GM12872 (cell line): ENCODE measurements around the gene MRTFA.

Source experiments
- TF ChIP-seq, protein P1 (sequence below): IDR thresholded peaks from 3 replicates; pipeline ENCODE4 v1.5.1; 2011; ENCODE audit warnings: low read depth, mild to moderate bottlenecking, low read length, moderate library complexity; ENCODE audit not compliant: insufficient read depth

Gene MRTFA

DNA sequence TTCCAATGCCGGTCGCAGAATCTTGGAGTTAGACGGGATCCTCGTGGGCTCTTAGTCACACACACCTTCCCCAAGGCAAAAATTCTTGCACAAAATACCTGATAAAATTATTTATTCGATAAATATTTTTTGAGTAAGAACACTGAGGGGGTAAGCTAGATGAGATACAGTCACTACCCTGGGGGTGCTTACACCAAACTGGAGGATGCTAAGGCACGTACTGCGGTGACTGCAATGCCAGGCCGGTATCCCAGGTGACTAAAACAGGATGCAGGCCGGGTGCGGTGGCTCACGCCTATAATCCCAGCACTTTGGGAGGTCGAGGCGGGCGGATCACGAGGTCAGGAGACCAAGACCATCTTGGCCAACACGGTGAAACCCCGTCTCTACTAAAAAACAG lies 1.7 kb upstream of the MRTFA start:
- TF ChIP-seq, protein P1, sequence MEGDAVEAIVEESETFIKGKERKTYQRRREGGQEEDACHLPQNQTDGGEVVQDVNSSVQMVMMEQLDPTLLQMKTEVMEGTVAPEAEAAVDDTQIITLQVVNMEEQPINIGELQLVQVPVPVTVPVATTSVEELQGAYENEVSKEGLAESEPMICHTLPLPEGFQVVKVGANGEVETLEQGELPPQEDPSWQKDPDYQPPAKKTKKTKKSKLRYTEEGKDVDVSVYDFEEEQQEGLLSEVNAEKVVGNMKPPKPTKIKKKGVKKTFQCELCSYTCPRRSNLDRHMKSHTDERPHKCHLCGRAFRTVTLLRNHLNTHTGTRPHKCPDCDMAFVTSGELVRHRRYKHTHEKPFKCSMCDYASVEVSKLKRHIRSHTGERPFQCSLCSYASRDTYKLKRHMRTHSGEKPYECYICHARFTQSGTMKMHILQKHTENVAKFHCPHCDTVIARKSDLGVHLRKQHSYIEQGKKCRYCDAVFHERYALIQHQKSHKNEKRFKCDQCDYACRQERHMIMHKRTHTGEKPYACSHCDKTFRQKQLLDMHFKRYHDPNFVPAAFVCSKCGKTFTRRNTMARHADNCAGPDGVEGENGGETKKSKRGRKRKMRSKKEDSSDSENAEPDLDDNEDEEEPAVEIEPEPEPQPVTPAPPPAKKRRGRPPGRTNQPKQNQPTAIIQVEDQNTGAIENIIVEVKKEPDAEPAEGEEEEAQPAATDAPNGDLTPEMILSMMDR: no peak

DNA sequence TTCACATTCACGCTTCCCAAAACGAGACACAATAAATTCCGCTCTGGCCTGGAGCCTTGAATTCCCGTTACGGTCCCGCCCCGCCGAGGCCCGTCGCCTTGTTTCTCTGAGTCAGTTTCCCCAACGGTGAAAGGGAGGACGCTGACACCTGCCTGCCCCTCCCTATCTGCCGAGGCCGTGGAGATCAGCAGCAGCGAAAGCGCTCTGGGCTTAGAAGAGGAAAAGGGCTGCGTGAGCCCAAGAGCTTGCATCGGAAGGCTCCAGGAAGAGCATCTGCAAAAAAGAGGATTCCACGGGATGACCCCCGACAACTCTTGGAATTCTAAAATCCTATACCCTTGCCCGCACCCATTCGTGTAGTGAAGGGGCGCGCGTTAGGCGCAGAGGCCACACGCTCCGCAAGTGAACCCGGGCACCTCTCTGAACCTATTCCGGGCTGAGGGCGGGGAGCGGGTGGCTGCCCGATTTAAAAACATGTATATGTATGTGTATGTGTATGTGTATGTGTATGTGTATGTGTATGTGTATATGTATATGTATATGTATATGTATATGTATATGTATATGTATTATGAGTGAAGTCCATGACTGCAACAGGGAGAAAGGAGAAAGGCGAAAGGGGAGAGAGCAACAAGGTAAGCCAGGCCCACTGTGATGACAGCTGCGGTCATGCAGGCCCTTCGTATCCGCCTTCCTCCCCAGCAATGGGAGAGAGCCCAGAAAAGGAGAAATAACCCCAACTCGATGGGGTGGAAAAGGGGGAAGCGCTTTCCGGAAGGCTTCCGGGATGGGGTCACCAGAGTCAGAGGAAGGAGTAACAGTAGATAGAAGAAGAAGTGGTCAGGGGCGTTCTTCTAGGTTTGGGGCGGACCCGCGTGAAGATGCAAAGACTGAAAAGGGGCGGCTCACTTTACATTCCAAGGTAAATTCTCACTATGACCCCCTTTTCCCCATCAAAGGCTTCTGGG lies 948 bp upstream of the MRTFA start:
- TF ChIP-seq, protein P1: no peak

DNA sequence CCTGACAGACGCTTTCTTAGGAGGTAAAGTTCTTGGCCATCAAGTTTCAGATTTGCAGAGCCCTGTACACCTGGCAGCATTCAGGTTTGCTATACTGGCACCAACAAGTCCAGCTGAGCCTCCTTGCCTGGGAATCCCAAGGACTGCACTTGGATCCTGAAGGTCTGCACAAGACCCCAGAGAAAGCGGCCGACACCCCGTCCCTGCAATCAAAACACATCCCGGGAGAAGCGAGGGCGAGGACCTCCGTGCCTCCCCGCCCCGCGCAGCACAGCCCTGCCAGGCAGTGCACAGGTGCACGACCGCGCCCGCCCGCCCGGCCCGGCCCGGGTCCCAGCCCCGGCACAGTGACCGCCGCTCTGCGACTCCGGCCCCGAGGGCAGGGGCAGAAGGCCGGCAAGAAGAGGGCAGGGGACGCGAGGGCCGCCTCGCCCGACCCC lies 559 bp downstream of the MRTFA start:
- TF ChIP-seq, protein P1: no peak

DNA sequence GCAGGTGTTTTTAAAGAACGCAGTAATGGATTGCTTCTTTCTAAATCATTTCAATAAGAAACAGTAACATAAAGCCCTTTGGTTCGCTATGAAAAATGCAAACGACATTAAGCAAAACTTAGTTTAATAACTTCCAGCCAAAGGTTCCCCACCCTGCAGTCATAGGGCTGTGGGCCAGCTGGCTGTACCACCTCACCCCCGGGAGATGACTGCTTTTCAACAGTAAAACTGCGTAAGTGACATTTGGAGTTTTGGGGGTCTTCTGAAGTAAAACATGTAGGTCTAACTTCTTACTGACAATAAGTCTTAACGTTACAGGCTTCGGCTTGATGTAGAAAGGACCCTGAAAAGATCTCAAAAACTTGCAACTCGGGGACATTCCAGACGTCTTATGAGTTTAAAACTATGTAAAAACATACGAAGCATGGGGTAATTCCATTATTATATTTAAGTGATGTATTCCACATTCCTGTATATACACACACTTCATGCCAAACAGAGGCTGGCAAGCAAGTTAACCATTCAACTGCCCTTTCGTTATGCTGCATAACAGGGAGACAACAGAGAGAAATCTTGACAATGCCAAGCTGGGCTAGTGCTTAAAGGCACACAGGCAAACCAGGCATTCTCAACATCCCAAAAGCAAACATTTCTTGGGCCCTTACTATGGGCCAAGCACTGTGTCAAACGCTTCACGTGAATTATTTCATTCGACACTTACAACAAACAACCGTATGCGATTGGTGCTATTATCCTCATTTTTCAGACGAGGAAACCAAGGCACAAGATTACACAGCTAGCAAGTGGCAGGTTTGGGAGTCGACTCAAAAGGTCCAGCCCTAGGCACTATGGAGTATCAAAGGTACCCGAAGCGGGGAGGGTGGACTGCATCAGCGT lies 1.2 kb downstream of the MRTFA start:
- TF ChIP-seq, protein P1: no peak

DNA sequence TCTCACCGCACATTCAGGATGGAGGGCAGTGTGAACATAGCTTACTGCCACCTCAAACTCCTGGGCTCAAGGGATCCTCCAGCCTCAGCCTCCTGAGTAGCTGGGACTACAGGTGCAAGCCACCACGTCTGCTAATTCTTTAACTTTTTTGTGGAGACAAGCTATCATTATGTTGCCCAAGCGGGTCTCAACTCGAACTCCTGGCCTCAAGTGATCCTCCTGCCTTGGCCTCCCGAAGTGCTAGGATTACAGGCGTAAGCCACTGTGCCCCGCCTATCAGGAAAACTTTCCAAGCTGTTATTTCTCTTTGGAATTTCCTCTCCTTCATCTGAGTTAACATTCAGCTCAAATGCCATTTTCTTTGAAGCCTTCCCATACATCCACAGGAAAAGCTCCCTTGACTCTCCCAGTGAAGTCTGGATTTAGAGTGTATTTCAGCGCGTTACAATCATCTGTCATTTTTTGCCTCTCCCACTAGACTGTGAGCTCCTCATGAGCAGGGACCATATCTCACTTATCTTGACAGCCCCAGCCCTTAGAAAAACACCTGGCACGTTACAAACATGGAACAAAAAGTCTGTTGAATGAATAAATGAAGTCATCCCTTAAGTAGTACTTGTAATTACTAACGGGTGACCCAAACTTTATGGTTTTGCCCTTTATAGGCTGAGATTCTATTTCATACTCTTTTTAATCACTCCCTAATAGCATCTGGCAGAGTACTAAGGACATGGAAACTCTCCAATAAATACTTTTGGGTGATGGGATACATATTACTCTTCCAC lies 2.2 kb downstream of the MRTFA start:
- TF ChIP-seq, protein P1: no peak

DNA sequence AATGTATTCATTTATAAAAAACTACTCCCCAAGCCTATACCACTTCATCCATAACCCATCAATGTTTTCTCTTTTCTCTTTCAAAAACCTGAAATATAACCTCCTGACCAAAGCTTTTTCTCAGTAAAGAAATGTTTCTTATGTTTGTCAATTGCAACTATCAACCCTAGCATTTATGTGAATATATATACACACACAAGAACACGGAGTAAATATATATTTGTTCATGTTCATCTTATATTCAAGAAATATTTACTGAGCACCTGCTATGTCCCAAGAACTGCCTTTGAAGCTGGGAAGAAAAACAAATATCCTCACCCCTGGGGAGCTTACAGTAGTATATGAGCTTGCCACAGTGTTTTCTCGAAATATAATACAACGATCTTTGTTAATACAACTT lies 3.5 kb downstream of the MRTFA start:
- TF ChIP-seq, protein P1: no peak
